GM21786 (cell line): Measurements from ENCODE around the gene ZBTB33.
A peak's percentile ranks its signal among the peaks of the same experiment; 100 is the strongest.

Experiments
- ATAC-seq: cut with Tn5 transposase; IDR thresholded peaks from one replicate; pipeline ENCODE4 v1.9.1; 2021; ENCODE audit not compliant: unreplicated experiment

The ZBTB33 gene

DNA sequence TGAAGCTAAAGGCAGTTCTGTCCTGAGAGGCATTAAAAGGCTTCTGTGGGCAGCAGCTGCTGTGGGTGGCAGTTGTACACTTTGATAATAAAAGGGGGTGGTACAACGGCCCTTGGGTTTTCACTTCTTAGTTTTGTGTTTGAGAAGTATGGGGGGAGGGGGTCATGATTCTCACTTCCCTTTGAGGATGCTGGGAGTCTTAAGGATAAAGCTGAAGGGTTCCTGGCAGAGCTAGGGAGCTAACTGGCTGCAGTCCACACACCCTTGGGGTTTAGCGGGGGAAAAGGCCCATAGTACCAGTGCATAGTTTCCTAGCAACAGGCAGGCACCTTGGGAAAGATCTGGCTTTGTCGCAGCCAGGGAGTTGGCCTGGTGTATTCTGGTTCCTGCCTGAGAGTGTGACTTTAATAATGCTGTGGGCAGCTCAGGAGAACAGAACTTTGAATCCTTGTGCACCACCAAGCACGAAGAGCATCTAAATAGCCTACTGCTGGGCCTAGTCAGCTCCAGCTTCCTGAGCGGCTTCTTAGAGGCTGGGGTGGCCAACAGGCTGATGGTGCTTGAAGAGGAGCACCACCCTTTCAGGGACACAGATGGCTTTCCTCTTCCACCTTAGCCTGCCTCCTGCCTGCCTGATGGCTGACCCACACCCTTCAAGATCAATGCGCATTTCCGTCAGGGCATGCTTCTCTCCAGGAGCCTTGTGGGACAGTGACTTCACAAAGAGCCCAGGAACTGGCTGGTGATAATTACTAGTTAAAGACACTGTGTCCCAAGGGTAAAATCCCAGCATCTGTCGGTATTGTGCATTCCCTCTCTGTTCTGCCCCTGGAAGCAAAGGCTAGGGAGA is 12.5 kb downstream of the ZBTB33 start:
- no peak for ATAC-seq

- no peak for ATAC-seq
Measured at GRCh38 chrX:120264341-120264740, 13.7 kb downstream of the ZBTB33 start.

- ATAC-seq: peak; percentile 37
Measured at GRCh38 chrX:120269373-120270035, 18.9 kb downstream of the ZBTB33 start.

DNA sequence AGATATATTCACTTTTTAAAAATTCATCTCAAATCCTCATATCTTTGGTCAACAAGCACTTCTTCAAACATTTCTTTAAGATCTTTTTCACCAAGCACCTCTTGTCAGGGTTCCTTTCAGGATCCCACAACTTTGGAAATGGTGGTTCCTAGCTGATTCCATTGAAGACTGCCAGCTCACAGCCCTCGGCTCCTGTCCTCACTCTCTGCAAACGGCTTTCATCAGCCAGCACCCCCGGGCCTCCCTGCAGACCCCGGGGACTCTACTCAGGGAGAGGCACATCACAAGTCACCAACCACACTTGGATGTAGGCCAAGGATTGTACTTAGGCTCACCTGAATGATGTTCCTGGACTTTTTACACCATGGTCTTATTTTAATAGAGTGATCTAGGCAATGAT is 20.0 kb downstream of the ZBTB33 start:
- no peak for ATAC-seq

- ATAC-seq: no peak
Measured at GRCh38 chrX:120271218-120271617, 20.6 kb downstream of the ZBTB33 start.

DNA sequence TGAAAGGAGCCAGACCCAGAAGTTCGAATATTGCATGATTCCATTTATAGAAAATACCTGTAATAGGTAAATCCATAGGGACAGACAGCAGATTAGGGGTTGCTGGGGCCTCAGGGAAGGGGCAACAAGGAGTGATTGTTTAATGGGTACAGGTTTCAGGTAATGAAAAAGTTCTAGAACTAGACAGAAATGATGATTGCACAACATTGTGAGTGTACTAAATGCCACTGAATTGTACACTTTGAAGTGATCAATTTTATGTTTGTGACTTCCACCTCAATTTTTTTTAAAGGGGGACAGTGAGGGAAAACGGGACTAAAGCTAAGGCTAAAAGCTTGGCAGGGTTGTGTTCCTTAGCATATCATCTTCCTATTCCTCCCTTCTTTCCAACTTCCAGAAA is 23.5 kb downstream of the ZBTB33 start:
- no peak for ATAC-seq

GRCh38 chrX:120274958-120275357 is 24.3 kb downstream of the ZBTB33 start:
- ATAC-seq: no peak

DNA sequence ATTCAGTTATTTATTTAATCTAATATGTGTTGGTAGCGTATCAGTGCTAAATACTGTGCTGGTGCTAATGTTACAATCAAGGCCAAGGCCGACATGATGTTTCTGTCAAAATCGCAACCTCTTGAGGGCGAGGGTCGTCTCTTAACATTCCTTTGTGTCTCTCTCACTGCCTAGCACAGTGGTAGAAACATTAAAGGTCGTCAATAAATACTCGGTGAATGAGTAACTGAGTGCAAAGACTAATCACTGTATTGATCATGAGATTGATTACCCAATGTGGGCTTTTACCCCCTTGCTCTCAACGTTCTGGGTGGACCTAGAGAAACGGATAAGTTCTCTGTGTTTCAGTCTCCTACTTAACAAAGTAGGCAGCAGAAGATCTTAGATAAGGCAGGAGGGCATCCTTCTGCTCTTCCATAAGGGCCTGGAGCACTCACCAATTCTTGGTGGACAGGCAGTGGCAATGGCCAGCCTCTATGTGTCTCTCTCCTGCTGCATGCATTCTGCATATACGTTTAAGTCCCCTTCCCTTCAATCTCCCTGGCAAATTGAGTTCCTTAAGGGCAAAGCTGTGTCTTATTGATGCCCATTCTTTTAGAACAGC is 30.5 kb downstream of the ZBTB33 start:
- ATAC-seq: no peak

- ATAC-seq: no peak
Measured at GRCh38 chrX:120281761-120282160, 31.1 kb downstream of the ZBTB33 start.

GRCh38 chrX:120282697-120283096 is 32.1 kb downstream of the ZBTB33 start:
- no peak for ATAC-seq

DNA sequence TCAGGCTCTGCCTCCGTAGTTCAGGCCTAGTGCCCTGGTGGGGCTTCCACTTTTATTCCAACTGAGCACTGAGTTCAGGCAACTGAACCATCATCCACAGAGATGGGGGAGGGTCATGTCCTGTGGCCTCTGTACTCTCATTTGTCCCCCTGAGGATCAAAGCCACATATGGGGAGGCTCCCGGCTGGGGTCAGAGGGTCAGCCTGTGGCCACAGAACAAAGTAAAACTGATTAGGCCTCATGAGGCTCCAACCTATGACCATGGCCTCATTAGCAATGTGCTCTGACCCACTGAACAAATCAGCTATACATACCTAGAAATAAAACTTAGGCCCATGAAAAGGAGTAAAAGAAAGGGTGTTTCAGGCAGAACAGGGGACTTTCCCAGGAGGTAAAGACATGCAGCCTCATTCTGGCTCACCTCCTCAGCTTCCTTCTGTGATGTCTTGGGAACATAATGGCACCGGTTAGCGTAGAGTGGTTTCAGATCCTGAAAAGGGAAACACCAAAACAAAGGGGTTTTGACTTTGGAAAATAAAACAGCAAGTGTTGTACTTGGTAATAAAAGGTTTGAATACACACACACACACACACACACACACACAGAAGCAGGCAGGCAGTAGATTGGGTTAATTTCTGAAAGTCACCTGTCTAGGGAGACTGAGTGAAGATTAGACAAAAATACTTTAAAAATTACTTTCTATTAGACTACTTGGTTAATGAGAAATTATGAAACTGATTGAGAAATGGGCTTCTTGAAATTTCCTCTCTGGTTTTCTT is 36.3 kb downstream of the ZBTB33 start:
- peak; percentile 56 for ATAC-seq

DNA sequence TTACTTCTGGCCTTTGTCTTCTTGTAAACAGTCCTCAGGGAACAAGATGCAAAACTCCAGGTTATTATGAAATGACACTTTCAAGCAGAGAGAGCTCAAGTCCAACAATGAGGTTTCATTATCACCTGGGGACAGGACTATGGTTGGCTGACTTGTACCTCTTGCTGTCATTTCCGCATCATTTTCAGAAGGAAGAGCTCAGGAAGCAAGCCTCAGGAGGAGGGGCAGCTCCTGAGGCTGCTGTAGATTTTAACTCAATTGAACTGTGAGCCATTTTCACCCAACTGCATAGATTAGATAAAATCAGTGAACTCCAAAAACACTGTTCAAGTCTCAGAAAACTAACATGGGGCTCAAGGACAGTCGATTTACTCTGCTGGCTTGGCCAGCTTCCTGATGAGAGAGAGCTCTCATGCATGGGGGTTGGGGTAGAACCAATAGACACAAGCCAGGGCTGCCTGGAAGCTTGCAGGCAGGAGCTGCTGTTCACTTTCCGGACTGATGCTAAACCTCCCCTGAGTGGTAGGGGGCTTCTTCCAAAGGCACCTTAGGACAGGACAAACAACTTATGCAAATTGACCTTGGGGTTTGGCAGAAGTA is 37.0 kb downstream of the ZBTB33 start:
- peak; percentile 59 for ATAC-seq

- no peak for ATAC-seq
Measured at GRCh38 chrX:120290107-120290506, 39.5 kb downstream of the ZBTB33 start.

GRCh38 chrX:120291211-120291610 is 40.6 kb downstream of the ZBTB33 start:
- ATAC-seq: no peak

DNA sequence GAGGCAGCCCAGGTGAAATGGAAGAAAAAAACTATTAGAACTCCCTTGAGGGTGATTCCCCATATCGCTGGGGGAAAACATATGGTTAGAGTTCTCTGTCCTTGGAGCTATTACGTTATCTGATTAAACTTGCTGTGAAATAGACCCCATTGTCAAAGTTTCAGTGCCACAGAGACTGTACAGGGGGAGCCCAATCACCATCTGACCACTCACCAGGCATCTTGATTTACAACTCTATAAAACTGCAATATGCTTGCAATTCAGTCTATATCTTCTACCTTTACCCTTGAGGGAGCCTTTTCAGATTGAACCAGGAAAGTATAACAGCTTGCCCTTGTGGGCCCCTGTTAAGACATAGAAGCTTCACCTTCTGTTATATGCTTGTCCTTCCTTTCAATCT is 42.4 kb downstream of the ZBTB33 start:
- no peak for ATAC-seq

DNA sequence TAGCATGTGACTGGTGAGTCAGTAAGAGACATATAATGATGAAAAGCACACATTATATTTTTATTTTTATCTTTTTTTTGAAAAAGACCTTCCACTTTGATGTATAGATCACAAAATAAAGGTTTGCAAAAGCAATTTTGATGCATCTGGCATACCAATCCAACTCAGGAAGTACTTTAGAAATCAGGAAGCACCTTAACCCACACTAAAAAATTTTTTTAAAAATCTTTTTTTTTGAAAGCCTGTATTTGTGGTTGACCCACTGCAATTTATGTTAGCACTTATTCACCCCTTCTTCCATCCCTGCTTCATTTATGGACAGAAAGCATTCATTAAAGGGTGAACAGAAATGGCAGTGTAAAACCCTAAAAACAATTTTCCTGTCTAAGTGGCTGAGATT is 44.0 kb downstream of the ZBTB33 start:
- no peak for ATAC-seq

- no peak for ATAC-seq
Measured at GRCh38 chrX:120297923-120298322, 47.3 kb downstream of the ZBTB33 start.

- no peak for ATAC-seq
Measured at GRCh38 chrX:120299928-120300327, 49.3 kb downstream of the ZBTB33 start.

DNA sequence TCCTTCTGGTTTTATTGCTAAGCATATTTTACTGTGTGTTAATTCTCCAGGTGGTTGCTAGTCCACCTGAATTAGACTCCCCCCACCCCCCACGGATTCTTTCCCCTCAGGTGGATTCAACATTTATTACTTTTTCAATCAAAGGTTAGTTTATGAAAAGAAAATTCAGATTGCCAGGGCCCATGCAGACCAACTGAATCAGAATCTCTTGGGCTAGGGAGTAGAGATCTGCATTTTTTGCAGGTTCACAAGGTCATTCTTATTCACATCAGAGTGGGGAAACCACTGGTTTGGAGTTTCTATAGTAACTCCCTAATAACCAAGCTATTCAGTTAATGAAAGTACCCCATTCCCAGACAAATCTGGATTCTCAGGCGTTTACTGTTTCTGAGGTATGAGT is 50.9 kb downstream of the ZBTB33 start:
- ATAC-seq: no peak

GRCh38 chrX:120301960-120302359 is 51.3 kb downstream of the ZBTB33 start:
- no peak for ATAC-seq

DNA sequence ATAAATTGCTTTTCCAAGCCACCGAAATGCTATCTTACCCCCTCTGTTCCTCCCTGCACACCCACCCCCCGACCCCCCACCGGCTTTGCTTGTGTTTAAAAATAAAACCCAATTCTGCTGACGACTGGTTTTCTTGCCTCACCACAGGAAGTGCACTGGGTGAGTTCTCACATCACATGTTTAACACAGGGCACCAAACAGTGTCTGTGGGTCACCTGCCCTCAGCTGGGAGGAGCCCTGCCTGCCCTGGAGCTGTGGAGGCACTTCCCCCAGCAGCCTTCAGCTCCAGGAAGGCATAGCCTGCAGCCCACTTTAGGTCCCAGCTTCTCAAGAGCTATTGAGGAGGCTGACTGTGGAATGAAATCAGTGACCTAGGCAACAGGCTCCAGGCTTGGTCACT is 51.8 kb downstream of the ZBTB33 start:
- ATAC-seq: peak; percentile 97
